ENCODE data around the gene NTSR1. TPM values are rescaled to one million over a fixed set of nuclear protein-coding genes. Genes with fewer than 3 reads are reported as not detected.

Gene NTSR1
- 76.6 and 78.7 TPM in 2 replicates for total RNA-seq (2014; rRNA removed; shearing (Covaris generic))

DNA sequence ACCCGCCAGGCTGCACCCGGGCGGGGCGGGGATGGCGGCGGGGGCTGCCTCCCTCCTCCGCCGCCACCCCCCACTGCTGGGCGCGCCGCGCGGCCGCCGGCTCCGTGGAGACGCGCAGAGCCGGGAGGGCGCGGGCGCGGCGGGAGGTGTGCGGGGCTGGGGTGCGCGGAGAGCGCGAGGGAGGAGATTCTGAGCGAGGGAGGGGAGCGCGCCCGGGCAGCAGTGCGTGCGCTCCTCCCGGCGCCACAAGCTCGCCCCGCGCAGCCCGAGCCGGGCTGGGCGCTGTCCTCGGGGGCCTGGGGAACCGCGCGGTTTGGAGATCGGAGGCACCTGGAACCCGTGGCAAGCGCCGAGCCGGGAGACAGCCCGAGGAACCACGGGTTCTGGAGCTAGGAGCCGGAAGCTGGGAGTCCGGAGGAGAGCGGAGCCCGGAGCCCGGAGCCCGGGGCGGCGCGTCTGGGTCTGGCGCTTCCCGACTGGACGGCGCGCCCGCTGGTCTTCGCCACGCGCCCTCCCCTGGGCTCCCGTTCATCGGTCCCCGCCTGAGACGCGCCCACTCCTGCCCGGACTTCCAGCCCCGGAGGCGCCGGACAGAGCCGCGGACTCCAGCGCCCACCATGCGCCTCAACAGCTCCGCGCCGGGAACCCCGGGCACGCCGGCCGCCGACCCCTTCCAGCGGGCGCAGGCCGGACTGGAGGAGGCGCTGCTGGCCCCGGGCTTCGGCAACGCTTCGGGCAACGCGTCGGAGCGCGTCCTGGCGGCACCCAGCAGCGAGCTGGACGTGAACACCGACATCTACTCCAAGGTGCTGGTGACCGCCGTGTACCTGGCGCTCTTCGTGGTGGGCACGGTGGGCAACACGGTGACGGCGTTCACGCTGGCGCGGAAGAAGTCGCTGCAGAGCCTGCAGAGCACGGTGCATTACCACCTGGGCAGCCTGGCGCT lies at the start of gene NTSR1:
Gene NTSR1, plus strand, starts transcription at position 246 of the 946 bp plus-strand sequence. Its CDS starts 372 bp downstream, at position 618.
- peak; percentile 38 for DNase-seq (ENCODE audit: low spot score)

DNA sequence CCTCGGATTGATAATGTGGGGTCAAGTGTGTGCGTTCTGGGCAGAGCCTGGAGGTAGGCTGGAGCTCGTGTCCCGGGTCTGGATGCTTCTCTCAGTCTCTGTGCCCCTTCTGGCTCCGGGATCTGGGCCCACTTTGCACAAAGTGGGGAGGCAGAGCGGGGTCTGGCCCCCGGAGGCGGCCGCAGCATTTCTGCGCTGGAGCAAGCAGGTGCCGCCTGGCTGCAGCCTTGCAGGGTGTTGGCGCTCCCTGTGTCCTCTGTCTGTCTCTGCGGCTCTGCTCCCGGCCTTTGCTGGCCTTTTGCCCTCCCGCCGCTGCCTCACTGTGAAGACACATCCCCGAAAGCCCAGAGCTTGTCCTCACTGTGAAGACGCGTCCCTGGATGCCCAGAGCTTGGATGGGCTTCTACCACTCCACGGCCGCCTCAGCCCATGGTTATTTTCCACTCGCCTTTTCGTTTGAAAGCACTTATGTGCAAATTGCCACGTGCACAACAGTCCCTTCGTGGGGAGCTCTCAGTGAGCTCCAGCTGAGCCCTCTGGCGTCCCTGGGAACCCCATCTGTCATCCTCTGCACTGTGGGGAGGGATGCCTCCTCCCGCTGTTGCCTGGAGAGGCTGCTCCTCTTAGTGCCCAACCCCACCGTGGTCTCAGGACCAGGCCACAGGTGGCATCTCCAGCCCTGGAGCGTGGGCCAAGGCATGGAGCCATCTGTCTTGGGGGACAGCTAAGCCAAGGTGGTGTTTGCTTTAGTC lies 49.0 kb upstream of the NTSR1 start:
- no peak for DNase-seq (ENCODE audit: low spot score)

DNA sequence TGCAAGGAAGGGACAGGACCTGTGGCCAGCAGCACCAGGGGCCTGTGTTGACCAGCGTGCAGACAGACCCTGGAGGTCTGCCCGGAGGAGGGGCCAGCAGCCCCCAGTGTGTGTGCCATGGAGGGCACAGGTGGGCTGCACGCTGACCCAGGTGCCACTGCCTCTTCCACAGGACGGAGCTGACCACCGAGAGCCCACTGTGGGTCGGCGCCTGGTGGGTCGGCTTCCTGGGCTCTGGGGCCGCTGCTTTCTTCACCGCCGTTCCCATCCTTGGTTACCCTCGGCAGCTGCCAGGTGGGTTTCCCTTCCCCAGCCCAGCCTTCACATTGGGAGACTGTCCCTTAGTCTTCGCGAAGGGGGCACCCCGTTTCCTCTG lies 48.4 kb upstream of the NTSR1 start:
- no peak for DNase-seq (ENCODE audit: low spot score)

DNA sequence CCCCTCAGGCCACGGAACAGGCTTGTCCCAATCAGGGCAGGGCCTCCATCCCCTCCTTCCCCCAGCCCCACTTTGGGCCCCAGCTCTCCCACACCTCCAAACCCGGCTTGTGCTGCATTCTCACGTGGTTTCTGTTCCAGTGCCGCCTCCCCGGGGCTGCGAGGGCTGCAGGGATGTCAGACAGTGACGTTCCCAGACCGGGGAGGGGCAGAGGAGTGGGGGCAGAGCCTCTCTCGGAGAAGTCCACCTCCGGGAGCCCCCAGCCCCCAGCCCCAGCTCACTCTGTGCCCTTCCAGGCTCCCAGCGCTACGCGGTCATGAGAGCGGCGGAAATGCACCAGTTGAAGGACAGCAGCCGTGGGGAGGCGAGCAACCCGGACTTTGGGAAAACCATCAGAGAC lies 47.9 kb upstream of the NTSR1 start:
- no peak for DNase-seq (ENCODE audit: low spot score)

DNA sequence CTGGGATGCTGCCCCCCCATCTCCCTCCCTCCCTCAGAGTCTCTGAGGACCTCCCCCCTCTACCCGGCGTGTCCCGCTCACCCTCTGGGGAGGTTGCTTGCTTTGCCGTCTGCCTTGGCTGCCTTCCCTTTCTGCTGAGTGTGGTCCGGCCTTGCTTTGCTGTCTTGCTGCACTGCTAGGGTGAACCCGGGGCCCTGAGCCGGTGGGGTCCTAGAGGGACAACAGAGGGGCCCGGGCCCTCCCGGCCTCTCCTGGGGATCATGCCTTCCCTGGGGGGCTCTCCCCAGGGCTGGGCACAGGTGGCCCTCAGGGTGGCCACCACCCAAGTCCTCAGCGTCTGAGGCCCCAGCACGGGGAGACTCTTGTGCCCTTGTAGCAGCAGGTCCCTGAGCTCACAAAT lies 47.0 kb upstream of the NTSR1 start:
- DNase-seq (ENCODE audit: low spot score), result no peak

DNA sequence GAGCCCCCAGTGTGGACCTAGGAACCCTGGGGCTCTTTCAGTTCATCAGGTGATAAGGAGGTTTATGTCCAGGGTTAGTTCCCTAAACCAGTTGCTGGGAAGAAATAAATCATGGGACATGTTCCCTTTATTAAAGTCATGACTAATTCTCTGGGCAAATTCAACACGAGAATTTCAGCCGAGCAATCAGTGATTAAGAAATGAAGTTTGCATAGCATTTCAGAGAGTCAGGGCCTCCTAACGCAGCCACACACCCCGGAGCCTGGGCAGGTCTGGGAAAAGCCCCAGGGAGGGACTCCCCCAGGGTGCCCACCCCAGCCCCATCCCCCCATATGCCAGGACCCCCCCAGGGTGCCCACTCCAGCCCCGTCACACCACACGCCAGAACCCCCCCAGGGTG lies 46.2 kb upstream of the NTSR1 start:
- no peak for DNase-seq (ENCODE audit: low spot score)

DNA sequence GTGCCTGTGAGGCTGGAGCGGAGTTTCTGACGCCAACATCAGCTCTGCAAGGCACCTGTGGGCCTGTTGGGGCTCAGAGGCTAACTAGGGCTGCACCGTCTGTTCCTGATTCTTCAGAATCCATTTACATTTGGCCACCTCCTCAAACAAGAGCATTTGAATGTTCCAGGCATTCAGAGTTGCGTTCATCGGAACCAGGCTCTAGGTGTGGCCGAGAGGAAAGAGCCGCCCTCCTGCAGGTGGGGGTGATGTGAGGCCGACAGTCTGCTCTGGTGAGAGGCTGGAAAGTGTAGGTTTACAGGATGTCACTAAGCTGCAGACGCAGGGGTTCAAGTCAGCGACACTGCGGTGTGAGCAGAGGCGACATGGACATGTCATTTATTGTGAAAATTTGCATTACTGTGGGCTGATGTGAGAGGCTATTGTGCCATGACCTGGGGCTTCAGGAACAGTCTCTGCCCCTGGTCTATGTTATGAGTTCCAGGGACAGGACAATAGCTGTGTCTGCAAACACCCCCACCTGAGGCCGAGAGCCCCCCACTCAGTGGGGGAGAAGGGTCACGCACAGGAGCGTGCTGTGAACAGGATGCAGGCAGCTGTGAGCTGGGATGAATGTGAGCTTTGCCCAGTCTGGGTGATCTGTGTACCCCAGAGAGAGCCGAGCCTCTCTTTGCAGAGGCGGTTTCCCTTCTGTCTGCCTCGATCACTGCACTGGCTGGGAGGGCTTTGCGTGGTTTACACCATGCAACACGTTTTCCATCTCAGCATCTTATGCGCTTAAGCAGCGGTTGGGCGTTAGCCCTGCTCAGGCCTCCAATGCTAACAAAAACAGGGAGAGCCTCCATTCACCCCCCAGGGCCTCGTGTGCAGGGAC lies 45.3 kb upstream of the NTSR1 start:
- DNase-seq (ENCODE audit: low spot score), result no peak

DNA sequence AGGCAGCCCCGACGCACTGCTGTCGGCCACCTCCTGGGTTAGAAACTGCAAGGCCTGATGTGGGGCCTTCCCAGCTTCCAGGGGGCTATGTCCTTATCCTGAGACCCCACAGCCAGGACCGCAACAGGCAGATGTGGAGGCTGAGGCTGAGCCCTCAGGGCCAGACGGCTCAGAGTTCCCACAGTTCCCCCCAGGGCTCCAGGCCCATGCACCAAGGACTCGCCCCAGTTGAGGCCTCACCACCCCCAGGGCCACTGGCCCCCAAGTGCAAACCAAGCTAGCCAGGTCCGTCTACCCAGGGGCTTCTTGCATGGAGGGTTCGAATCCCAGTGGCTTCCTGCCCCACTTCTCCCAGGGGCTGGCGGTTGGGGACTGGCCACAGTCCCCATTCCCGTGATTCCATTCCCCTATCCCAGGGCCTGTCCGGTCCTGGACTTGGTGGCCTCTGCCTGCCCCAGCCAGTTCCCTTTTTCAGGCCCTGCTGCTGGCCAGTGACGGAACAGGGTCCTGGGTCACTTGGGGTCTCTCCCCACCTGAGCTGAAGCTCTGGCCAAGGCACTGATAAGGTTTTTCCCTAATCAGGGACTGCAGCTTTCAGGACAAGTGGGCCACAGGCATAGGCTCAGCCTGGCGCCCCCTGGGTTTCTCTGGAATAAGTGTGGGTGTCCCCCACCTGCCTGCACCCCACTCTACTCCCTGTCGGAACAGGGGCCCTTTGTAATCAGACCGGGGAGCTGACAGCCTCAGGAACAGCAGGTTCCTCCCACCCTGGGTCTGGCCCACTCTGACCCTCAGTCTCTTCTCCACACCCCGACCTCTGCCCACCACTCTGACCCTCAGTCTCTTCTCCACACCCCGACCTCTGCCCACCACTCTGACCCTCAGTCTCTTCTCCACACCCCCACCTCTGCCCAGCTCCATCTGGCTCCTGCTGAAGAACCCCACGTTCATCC lies 44.3 kb upstream of the NTSR1 start:
- DNase-seq (ENCODE audit: low spot score), result no peak

DNA sequence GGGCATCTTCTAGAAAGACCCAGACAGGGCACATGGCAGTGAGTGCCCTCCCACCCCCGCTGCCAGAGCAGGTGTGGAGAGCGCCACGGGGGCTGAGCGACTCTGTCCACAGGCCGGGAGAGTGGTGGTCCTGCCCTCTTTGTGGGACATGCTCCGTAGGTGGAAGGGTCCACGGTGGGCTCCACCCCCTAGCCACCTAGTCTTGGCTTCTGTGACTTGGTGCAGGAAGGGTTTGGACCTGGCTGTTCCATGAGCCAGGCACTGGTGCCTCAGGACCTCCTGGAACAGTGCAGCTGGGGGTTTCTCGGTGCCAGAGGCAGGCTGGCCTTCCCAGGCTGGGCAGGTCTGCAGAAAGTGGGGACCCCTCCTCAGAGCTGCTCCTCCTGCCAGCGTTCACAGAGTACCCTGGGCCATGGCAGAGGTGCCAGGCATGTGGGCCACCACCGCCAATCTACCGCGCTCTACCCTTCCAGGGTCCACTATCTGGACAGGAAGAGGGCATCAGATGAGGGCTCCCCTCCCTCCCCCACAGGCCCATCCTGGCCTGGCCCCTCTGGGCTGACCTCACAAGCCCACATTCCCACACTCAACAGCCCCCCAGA lies 43.4 kb upstream of the NTSR1 start:
- DNase-seq (ENCODE audit: low spot score), result no peak

DNA sequence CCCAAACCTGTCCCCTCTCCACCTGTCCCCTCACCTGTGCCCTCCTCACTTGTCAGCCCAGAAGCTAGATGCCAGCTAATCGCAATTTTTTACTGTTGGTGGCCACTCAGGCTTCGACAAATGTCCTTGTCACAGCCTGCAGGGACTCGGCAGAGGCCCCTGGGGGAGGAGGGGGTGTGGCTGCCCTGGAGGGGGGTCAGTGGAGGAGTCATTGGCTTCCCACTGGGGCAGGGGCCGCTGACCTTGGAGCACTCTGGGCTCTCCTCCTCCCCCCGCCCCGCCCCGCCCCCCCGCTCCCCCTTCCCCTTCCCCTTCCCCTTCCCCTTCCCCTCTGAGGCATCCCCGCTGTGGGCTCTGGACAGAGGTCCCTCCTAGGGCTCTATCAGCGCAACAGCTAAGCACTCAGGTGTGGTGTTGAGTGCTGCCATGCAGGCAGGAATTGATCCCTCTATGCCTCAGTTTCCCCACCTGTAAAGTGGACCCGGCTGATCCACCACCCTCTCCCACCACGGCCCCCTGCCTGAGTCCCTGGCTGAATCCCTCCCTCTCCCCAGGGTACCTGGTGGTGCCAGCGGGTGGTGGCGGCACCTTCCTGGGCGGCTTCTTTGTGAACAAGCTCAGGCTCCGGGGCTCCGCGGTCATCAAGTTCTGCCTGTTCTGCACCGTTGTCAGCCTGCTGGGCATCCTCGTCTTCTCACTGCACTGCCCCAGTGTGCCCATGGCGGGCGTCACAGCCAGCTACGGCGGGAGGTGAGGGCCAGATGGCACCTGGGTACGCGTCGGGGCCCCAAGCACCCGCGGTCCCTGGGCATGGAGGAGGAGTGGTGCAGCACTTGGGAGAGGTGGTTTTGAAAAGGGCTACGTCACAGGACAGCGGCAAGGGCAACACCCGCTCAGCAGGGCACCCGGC lies 42.6 kb upstream of the NTSR1 start:
- no peak for DNase-seq (ENCODE audit: low spot score)

DNA sequence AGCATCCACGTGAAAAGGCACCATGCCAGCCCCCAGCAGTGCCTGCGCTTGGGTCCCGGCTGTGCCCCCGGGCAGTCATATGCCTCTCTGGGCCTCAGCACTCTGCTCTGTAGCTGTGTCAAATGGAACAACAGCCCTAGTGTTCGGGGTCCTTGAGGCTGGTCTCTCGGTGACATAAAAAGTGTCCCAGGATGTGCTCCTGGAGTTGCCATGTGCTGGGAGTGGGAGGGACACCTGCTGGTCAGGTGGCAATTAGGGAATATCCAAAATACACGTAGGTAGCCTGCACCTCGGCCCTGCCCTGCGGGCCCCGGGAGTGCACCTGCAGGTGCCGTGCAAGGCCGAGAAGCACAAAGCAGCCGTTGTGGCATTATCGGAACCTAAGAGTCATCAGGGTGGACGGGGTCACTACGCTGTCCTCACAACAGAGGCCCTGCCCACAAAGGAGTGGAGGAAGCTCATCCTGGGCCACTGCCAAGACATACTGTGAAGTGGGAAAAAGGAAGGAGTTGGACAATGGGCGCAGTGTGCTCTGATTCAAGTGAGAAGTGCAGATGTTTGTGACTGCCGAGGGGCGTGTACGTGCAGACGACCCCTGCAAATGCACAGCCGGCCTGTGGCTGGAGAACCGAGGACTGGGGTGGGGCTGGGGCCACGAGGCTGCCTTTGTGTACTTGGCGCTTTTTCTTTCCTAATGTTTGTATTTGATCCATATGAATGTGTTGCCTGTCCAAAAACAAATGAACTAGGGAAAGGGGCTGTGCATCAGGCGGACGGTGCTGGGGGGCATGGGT lies 41.7 kb upstream of the NTSR1 start:
- peak; percentile 98 for DNase-seq (ENCODE audit: low spot score)

DNA sequence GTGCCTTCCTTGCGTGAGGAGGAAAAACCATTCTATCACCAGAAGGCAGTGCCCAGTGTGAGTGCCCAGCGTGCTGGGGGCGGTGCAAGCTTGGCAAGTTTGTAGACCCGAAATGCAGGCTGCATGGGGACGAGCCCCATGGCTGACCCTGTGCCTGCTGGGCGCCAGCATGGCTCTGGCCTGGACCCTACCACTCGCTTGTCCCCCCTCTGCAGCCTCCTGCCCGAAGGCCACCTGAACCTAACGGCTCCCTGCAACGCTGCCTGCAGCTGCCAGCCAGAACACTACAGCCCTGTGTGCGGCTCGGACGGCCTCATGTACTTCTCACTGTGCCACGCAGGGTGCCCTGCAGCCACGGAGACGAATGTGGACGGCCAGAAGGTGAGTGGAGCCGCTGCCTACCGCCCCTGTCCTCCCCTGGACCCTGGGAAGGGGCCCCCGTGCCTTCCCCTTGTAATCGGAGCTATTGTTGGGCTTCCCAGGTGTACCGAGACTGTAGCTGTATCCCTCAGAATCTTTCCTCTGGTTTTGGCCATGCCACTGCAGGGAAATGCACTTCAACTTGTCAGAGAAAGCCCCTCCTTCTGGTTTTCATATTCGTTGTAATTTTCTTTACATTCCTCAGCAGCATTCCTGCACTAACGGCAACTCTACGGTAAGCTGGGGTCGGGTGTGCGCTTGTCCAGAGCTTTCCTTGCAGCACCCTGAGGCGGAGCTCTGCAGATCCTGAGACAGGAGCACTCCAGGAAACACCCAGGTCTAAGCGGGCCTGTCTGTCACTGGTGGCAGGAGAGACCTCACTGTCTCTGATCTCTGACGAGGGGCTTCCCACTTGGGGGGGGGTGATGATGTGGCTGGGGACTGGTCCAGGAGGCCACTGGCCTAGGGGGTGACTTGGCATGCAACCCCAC lies 40.9 kb upstream of the NTSR1 start:
- DNase-seq (ENCODE audit: low spot score), result no peak

DNA sequence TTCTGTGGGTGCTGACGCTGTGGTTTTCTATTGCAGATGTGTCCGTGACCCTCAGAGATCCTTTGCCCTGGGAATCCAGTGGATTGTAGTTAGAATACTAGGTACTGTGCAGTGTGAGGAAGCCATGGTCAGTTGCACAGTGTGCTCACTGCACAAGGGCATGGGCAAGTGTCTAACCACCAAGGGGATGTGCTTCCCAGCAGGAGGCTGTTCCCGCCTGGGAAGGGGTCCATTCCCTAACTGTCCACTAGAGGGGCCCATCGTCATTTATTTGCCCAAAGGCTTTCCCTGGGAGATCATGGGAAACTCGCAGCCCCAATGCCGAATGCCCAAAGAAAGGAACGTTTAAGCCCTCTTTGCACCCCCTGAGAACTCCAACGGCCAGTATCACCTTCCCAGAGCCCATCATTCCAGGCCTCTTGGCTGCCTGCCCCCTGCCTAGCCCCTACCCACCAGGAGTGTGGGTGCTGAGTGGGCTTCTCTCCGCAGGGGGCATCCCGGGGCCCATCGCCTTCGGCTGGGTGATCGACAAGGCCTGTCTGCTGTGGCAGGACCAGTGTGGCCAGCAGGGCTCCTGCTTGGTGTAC lies 40.1 kb upstream of the NTSR1 start:
- DNase-seq (ENCODE audit: low spot score), result peak; percentile 96

DNA sequence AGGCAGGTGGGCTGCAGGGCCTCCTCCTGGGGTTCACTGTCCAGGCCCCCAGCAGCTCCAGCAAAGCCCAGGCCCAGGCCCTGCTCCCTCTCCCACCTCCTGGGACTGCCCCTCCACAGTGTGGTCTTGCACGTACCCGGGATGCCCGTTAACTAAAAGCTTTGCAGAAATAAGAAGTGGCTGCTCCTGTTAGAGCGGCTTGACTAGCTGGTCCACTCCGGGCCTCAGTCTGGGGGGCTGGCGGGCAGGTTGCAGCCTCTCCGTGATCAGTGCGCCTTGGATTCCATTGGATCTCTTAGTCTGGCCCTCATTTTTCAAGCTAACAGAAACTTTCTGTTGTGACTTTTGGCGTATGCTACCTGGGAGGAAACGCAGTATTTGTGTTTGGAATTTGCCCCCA lies 39.4 kb upstream of the NTSR1 start:
- DNase-seq (ENCODE audit: low spot score), result no peak

DNA sequence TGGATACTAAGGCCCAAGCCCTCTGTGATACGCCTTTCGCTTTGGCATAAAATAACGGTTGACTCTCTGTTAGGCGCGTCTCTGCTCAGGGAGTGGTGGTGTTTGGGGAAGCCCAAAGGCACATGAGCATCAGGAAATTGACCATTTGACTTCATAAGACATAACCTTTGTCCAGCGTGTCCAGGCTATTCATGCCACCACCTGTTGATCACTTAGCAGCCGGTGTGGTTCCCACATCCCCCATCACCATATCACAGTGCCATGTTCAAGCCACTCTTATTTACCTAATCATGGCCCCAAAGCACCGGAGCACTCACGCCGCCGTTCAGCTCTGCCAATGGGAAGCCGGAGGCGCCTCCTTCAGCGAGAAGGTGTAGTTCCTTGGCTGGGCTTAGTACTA lies 38.5 kb upstream of the NTSR1 start:
- DNase-seq (ENCODE audit: low spot score), result no peak

DNA sequence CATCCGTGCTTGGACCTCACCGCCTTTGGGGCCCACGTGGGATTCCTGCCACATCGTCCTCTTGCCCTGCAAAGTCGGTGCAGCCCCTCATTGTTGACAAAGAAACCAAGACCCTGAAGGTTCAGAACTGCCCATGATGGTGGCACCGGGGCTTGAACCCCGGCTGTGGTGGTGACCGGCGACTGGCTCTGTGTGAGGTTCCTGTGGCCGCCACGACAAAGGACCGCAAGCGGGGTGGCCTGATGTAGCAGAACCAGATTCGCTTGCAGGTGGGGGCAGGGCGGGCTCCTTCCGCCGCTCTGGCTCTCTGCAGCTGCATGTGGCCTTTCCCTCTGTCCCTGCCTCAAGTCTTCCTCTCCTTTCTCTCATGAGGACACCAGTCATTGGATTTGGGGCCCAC lies 37.6 kb upstream of the NTSR1 start:
- no peak for DNase-seq (ENCODE audit: low spot score)

DNA sequence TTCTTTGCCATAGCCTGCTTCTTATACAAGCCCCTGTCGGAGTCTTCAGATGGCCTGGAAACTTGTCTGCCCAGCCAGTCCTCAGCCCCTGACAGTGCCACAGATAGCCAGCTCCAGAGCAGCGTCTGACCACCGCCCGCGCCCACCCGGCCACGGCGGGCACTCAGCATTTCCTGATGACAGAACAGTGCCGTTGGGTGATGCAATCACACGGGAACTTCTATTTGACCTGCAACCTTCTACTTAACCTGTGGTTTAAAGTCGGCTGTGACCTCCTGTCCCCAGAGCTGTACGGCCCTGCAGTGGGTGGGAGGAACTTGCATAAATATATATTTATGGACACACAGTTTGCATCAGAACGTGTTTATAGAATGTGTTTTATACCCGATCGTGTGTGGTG lies 36.9 kb upstream of the NTSR1 start:
- no peak for DNase-seq (ENCODE audit: low spot score)
